Measurements from ENCODE around the gene RBFOX1.

RBFOX1 gene

GRCh38 chr16:7334801-7335560, 2.3 kb downstream of the RBFOX1 start:
- DNase-seq (ENCODE audit: low spot score): no peak

- no peak for DNase-seq (ENCODE audit: low spot score)
Observed at GRCh38 chr16:7335991-7336634, 3.5 kb downstream of the RBFOX1 start.

GRCh38 chr16:7336742-7337141, 4.1 kb downstream of the RBFOX1 start:
- DNase-seq (ENCODE audit: low spot score): no peak

DNA sequence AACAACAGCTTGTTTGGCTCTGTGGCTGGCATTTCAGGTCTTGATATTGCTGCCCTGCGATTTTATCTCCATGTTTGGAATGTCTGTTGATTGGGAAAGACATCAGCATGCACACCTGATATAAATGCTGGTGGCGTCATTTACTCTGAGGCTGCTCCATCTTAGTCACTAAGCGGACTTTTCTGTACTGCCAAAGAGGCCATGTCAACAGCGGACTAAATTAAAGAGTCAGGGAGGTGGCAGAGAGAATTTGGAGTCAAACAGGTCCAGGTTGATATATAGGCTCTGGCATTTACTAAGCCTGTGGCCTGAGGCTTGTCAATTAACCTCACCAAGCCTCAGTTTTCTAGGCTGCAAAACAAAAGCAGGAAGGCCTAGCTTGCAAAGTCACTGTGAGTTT, 6.2 kb downstream of the RBFOX1 start:
- no peak for DNase-seq (ENCODE audit: low spot score)

GRCh38 chr16:7339700-7340099, 7.1 kb downstream of the RBFOX1 start:
- no peak for DNase-seq (ENCODE audit: low spot score)

- no peak for DNase-seq (ENCODE audit: low spot score)
Observed at GRCh38 chr16:7340938-7341337, 8.3 kb downstream of the RBFOX1 start.

- DNase-seq (ENCODE audit: low spot score): no peak
Observed at GRCh38 chr16:7342598-7342997, 10.0 kb downstream of the RBFOX1 start.

GRCh38 chr16:7343243-7343642, 10.6 kb downstream of the RBFOX1 start:
- DNase-seq (ENCODE audit: low spot score): no peak

DNA sequence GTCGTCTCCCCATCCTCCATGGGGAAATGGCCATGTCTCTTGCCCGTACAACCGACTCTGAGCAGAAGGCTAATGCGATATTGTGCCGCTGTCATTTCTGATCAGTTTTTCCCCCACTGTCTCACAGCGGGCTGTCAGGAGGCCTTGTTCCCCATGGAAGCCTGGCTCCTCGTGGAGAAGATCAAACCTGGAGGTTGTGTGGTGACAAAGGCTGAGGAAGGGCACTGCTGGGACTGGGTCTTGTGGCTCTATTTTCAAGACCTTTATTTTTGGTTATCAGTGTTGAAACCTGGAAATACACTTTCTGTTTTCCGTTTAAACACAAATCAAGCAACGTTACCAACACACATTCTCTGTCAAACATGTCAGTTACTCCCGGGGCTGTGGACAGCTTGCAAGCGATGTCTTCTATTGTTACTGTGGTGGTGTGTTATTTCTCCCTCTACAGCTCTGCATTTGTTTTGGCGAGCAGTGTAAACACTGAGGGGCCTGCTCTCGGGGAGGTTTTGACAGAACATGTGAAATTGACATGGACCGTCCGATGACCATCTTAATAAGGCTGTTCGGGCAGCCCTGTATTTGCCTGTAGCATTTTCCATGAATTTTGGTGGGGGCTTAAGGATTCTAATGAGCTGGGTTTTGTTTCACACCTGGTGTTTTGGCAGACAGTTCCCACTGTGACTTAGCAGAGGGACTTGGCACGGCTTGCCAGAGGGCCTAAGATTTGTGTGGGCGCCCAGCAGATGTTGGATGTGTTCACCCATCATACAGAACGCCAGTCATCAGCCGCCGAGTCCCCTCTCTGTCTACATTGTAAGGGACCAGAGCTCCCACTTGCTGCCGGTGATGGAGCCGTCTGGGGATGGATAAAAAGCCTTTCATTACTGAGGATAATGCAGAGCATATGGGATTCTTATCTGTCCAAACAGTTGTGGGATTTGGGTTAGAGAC, 12.5 kb downstream of the RBFOX1 start:
- DNase-seq (ENCODE audit: low spot score): no peak

GRCh38 chr16:7350806-7351205, 18.2 kb downstream of the RBFOX1 start:
- DNase-seq (ENCODE audit: low spot score): no peak

DNA sequence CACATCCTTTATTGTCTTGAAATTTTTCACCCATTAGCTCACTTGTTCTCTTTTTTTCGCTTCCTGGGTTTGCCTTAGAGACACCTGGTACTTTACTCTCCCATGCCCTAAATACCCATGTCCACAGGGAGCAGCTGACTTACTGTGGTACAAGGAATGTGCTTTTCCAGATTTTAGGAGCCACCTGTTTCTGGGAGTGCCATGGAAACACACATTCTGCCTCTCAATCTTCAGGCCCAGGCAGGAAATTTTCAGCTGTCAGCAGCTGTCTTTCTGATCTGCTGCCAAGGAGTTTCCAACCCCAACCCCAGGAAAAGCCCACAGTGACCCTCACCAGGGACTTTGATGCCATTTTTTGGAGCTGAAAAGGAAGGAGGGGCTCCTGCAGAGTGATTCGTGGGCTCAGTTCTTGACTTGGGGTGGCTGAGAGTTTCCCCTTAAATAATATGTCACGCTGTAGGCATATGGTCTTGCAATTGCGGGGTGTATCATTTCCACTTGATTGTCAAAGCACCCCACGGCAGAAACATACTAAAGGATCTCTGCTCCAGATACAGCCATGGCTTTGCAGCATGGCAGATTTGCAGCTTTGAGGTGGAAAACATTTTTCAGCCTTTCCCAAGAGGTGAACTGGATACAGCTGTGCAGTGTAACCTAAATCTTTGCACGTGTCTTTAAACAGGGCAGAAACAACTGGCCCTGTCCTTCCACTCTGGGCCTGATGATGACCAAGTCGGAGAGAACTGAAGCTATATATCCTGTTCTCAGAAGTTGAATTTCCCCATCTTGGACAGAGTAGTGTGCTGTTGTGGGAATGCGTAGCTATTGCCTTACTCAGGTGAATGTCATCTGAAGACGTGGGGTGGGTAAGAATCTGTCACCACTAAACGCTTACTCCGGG, 19.2 kb downstream of the RBFOX1 start:
- DNase-seq (ENCODE audit: low spot score): no peak

DNA sequence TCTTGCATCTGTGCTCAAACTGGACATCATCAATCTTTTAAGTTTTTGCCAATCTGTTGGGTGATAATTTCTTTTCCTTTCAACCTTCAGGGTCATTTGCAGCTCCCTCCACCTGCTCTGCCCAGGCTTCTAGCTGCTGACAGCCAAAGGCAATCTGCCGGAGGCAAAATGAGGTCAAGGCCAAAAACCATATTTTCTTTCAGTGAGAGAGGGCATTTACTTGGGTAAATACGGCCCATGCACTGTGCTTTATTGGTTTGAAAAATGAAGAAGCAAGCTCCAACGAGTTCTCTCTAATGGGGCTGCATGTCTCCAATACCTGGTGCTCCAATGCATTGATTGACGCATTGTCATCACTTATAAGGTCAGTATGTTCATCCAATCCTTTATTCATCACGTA, 23.1 kb downstream of the RBFOX1 start:
- DNase-seq (ENCODE audit: low spot score): no peak

DNA sequence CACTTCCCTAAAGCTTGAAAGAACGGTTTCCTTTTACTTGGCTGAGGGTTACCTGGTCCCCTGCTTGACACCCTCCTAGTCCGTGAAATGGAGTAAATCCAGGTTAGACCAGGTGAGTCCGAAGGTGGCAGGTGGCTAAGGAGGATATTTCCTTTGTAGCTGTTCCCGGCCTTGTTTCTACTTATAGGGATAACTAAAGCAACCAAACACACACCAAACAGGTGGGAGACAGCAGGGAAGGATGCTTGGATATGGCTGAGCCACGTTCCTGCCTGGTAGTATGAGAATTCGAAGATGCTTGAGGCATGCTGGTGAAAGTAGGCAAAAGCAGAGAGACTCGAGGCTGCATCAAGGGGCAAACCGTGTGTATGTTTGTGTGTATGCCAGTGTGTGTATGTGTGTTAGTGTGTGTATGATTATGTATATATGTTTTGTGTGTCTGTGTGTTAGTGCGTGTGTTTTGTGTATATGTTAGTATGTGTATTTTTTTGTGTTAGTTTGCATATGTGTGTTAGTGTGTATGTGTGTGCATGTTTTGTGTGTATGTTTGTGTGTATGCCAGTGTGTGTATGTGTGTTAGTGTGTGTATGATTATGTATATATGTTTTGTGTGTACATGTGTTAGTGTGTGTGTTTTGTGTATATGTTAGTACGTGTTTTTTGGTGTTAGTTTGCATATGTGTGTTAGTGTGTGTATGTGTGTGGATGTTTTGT, 28.9 kb downstream of the RBFOX1 start:
- no peak for DNase-seq (ENCODE audit: low spot score)

- no peak for DNase-seq (ENCODE audit: low spot score)
Observed at GRCh38 chr16:7362231-7362630, 29.6 kb downstream of the RBFOX1 start.

DNA sequence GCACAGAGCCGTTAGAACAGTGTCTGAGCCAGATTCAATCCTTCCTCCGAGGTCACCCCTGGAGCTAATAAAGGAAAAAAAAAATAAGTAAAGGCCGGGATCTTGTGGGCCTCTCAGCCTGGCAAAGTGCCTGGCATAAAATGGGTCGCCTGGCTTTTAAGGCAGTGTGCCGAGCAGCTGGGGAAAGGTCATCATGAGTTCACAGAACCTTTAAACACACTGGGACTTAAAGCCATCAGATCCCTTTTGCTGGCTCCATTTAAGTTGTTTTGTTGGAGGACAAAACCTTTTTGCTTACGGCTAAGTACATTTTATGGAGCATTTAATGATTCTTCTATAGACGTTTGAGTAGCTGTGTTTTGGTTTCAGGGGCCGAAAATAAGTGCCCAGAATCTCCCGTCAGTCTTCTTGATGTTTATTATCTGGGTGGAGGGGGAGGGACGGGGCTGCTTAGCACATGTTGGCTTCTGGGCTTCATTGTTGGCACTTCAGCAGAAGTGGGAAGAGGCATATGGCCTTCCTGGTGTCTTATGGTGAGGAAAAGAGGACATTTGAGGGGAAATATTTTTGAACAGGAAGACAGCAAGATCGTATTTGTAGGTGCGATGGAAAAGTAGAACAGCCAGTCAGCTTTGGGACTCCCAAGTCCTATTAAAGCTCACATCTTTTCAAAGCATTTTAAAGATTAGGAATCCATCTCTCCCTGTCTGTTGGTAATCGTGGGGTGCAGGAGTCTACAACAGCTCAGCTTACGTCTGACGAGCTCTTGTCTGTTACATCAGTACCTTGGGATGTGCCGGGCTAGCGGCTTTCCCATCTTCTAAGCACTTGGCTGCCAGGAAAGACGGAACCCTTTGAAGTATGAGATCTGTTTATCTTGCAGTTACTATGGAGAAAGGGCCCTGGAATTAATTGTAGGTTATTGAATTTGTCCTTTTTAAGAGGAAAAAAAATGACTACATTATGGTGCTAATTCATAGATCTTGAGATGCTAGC, 31.1 kb downstream of the RBFOX1 start:
- DNase-seq (ENCODE audit: low spot score): no peak

GRCh38 chr16:7366041-7366440, 33.4 kb downstream of the RBFOX1 start:
- DNase-seq (ENCODE audit: low spot score): no peak

DNA sequence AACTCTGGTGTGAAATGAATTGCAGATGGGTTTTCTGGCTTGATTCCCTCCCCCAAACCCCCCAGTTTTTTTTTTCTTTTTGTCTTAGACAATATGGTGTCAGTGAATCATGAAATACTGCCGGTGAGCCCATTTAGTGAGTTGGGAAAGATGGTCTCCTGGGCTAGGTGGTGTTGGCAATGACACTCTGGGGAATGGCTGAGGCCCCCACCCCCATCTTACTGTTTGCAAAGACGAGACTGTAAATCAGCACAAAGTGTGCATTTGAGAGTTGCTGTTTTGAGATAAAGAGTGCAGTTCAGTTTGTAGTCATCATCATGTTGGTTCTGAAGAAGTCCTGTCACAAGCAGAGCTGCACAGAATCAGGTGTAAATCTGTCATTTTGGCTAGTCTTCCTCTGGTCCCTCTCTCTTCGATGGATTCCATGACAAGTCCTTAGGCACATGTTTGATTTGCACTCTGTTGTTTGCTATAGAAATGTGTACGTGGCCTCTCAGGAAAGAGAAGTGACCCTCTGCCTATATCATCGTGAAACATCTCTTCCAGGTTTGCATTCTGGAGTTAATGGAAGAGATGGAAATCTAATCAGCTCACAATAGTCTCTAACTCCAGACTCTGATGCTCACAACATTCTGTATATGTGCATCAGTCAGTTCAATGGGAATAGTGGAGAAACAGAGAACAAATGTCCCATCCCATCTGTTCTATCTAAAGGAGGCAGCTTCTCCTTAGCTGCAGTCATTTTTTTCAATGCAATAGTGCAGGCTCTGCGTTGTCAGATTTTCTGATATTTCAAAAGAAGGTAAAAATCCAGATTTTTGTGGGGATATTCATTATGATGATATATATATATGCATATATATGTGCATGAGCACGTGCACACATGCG, 34.6 kb downstream of the RBFOX1 start:
- DNase-seq (ENCODE audit: low spot score): no peak

GRCh38 chr16:7369204-7369603, 36.6 kb downstream of the RBFOX1 start:
- no peak for DNase-seq (ENCODE audit: low spot score)

DNA sequence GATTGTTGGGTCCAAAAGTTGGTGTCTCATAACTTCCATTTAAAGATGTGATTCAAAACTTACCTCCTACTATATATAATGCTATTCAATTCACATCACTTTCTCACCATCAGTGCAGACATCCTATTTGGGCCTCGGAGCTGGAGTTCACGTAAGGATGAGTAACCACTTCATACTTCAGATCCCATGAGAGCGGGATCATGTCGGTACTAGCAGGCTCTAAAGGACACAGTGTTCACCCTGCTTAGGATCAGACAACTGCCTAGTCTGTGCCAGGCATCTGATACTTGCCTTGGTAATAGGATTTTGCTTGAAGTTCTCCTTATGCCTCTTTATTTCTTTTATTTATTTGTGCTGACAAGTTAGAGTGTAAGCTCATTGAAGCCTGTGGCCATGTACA, 39.5 kb downstream of the RBFOX1 start:
- no peak for DNase-seq (ENCODE audit: low spot score)
